Endodermal cell (in vitro differentiated cells): ENCODE results near the gene ANO6. TPM values are rescaled to one million over a fixed set of nuclear protein-coding genes. Genes with fewer than 3 reads are reported as not detected.

Experiments
- DNase-seq: peaks from one replicate; pipeline ENCODE4 v3.0.0-alpha.2; 2017
- H3K27ac ChIP-seq: 2 replicates; pipeline ENCODE4 v1.5.1; 2013; ENCODE audit warnings: mild to moderate bottlenecking, low read depth, low read length, moderate library complexity
- H3K27me3 ChIP-seq: 2 replicates; pipeline ENCODE4 v1.6.1; 2013; ENCODE audit warnings: mild to moderate bottlenecking, low read length, moderate library complexity; ENCODE audit not compliant: insufficient read depth, control insufficient read depth, poor library complexity, severe bottlenecking
- H3K36me3 ChIP-seq: 2 replicates; pipeline ENCODE4 v1.7.0; 2013; ENCODE audit warnings: mild to moderate bottlenecking, low read length, moderate library complexity; ENCODE audit not compliant: control insufficient read depth, insufficient read depth
- H3K4me1 ChIP-seq: one replicate; pipeline ENCODE4 v1.7.0; 2013; ENCODE audit warnings: low read length; ENCODE audit not compliant: control insufficient read depth, insufficient read depth
- H3K4me3 ChIP-seq: 2 replicates; pipeline ENCODE4 v1.5.1; 2013; ENCODE audit warnings: mild to moderate bottlenecking, low read length, moderate library complexity
- H3K9ac ChIP-seq: 2 replicates; pipeline ENCODE4 v1.6.1; 2013; ENCODE audit warnings: mild to moderate bottlenecking, low read length, moderate library complexity; ENCODE audit not compliant: poor library complexity, severe bottlenecking; ENCODE audit errors: extremely low read depth
- H3K9me3 ChIP-seq: 2 replicates; pipeline ENCODE4 v1.6.1; 2013; ENCODE audit warnings: mild to moderate bottlenecking, low read length, moderate library complexity; ENCODE audit not compliant: control insufficient read depth
- H3K27ac Mint-ChIP-seq: 2 replicates; pipeline ENCODE4 v1.8.0; 2020; ENCODE audit warnings: mixed read lengths
- H3K27me3 Mint-ChIP-seq: 2 replicates; pipeline ENCODE4 v1.8.0; 2021; ENCODE audit warnings: mild to moderate bottlenecking, mixed read lengths; ENCODE audit not compliant: insufficient read depth
- H3K36me3 Mint-ChIP-seq: 2 replicates; pipeline ENCODE4 v1.8.0; 2020; ENCODE audit warnings: low read depth, mixed read lengths
- H3K4me1 Mint-ChIP-seq: 2 replicates; pipeline ENCODE4 v1.8.0; 2020; ENCODE audit warnings: mixed read lengths
- H3K4me3 Mint-ChIP-seq: 2 replicates; pipeline ENCODE4 v1.8.0; 2020; ENCODE audit warnings: mild to moderate bottlenecking, moderate library complexity, mixed read lengths
- H3K9me3 Mint-ChIP-seq: 2 replicates; pipeline ENCODE4 v1.8.0; 2020; ENCODE audit warnings: mild to moderate bottlenecking, mixed read lengths
- WGBS, 2 experiments: methylation state at CpG; one replicate each; pipeline versions ENCODE4 v1.1.5 to v1.1.7; 2013; ENCODE audit warnings: missing lambda C conversion rate in 2 of 2, mixed read lengths in 1 of 2; ENCODE audit not compliant: insufficient coverage in 1 of 2, insufficient read length in 1 of 2; 5-methylcytosine and 5-hydroxymethylcytosine counted together
- total RNA-seq, 2 donors: library from RNA; stranded (reverse); fragmentation: NEBNext Ultra II Directional in 1 of 2; extraction: Animal tissue kit (Norgen Biotek cat#: 25700) in 1 of 2; gene quantifications; 2 replicates in 1 of 2; 3 replicates in 1 of 2; pipeline ENCODE4 v1.2.1, GENCODE V29; 2021
- TF ChIP-seq, protein P1 (sequence below): fragments of 200-600 bp; sonication (generic); conservative IDR thresholded peaks from 2 replicates; pipeline ENCODE4 v1.5.0; 2021; ENCODE audit warnings: antibody characterized with exemption, mild to moderate bottlenecking

The ANO6 gene
- total RNA-seq, 2 donors from 2014 or later: 53.5 to 55.2 TPM

- Histone ChIP-seq H3K9ac (no peak overlapping the region), H3K4me1 (peaks cover 5% of the 10 kb centered on the region), H3K27ac (no peak overlapping the region), H3K9me3 (no peaks in the 10 kb centered on the region), H3K36me3 (no peaks in the 10 kb centered on the region), H3K4me3 (no peak overlapping the region), H3K27me3 (no peaks in the 10 kb centered on the region)
- Mint-ChIP-seq H3K27ac (no peak overlapping the region), H3K36me3 (peaks cover 10% of the 10 kb centered on the region), H3K27me3 (no peaks in the 10 kb centered on the region), H3K9me3 (no peaks in the 10 kb centered on the region), H3K4me3 (no peak overlapping the region), H3K4me1 (peaks cover 18% of the 10 kb centered on the region)
- no peak for DNase-seq
- WGBS, 2 experiments: 92 to 98% methylated on average over 2 to 3 of the region's 3 CpGs
- TF ChIP-seq, protein P1, sequence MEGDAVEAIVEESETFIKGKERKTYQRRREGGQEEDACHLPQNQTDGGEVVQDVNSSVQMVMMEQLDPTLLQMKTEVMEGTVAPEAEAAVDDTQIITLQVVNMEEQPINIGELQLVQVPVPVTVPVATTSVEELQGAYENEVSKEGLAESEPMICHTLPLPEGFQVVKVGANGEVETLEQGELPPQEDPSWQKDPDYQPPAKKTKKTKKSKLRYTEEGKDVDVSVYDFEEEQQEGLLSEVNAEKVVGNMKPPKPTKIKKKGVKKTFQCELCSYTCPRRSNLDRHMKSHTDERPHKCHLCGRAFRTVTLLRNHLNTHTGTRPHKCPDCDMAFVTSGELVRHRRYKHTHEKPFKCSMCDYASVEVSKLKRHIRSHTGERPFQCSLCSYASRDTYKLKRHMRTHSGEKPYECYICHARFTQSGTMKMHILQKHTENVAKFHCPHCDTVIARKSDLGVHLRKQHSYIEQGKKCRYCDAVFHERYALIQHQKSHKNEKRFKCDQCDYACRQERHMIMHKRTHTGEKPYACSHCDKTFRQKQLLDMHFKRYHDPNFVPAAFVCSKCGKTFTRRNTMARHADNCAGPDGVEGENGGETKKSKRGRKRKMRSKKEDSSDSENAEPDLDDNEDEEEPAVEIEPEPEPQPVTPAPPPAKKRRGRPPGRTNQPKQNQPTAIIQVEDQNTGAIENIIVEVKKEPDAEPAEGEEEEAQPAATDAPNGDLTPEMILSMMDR: no peak
Observed at GRCh38 chr12:45270951-45271350, 55.1 kb downstream of the ANO6 start.

- DNase-seq: no peak
- no peaks in the 10 kb centered on the region for H3K9me3 ChIP-seq
- Mint-ChIP-seq H3K4me3 (no peak overlapping the region), H3K36me3 (peaks cover 13% of the 10 kb centered on the region), H3K27ac (no peak overlapping the region), H3K9me3 (no peaks in the 10 kb centered on the region), H3K27me3 (no peaks in the 10 kb centered on the region), H3K4me1 (peaks cover 18% of the 10 kb centered on the region)
- no peak overlapping the region for H3K4me3 ChIP-seq
- no peak overlapping the region for H3K27ac ChIP-seq
- H3K27me3 ChIP-seq: no peaks in the 10 kb centered on the region
- no peak overlapping the region for H3K9ac ChIP-seq
- TF ChIP-seq, protein P1: no peak
- 70 to 76% methylated on average over 1 of the region's 1 CpG for WGBS, 2 experiments
- H3K36me3 ChIP-seq: no peaks in the 10 kb centered on the region
- H3K4me1 ChIP-seq: peaks cover 3% of the 10 kb centered on the region
Observed at GRCh38 chr12:45273717-45274271, 57.9 kb downstream of the ANO6 start.

GRCh38 chr12:45276154-45276755 lies 60.4 kb downstream of the ANO6 start:
- no peak for DNase-seq
- Mint-ChIP-seq H3K27ac (no peak overlapping the region), H3K4me3 (no peak overlapping the region), H3K9me3 (no peaks in the 10 kb centered on the region), H3K36me3 (peaks cover 23% of the 10 kb centered on the region), H3K4me1 (peaks cover 4% of the 10 kb centered on the region), H3K27me3 (no peaks in the 10 kb centered on the region)
- Histone ChIP-seq H3K4me1 (no peaks in the 10 kb centered on the region), H3K9ac (no peak overlapping the region), H3K9me3 (no peaks in the 10 kb centered on the region), H3K4me3 (no peak overlapping the region), H3K27ac (no peak overlapping the region), H3K36me3 (peaks cover 11% of the 10 kb centered on the region), H3K27me3 (no peaks in the 10 kb centered on the region)
- 84 to 94% methylated on average over 4 to 5 of the region's 5 CpGs for WGBS, 2 experiments
- TF ChIP-seq, protein P1: no peak
